Inflammatory macrophage treated with lipopolysaccharide for 4 hours (primary cell): ENCODE results near the gene FAM162B.
A peak's percentile ranks its signal among the peaks of the same experiment; 100 is the strongest.
"Not testable (repeated sequence)": the region's sequence is repeated elsewhere in the genome, so short reads cannot be mapped to it uniquely, and the experiment has no call there.

ENCODE experiments used
- DNase-seq: peaks from one replicate; pipeline ENCODE4 v3.0.0-alpha.2; 2020

FAM162B gene

DNA sequence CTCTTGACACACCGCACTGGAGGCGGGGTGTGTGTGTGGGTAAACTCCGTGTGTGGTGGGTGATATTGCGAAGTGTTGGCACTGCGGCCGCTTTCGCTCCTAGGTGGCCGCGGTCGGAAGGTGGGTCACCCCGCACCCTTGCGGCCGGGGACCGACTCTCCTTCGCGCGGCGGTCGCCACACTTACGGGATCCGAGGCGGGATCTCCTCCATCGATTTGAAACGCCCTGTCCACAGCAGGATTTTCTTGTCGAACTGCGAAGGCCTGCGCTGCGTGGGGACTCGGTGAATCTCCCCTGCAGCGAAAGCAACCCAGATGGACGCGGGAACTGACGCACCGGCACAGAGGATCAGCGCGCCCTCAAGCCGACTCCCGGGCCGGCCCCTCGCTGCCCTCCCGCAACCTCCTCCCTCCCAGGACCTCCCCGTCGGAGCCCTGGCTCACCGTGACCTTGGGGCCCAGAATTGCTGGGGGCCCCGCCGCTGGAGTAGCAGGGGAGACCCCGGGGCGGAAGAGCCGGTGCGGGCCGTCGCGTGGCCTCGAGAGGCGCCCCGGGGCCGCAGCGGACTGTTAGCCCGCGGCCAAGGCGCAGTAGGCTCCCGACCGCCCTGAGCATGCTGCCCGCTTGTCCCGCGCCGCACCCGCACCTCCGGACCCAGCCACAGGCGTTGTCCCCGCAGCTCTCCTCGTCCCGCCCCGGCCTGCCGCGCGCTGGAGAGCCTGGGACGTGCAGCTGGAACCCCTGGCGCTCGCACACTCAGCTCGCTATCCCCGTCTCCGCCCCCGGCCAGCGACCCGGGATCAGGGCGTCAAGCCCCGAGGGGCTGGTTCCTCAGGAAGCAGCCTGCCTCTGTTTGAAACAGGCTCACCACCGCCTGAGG is at the start of gene FAM162B:
FAM162B (minus strand) TSS at position 759 of the 881 bp plus-strand sequence; CDS start at position 616, 143 bp downstream.
- DNase-seq = no peak

DNA sequence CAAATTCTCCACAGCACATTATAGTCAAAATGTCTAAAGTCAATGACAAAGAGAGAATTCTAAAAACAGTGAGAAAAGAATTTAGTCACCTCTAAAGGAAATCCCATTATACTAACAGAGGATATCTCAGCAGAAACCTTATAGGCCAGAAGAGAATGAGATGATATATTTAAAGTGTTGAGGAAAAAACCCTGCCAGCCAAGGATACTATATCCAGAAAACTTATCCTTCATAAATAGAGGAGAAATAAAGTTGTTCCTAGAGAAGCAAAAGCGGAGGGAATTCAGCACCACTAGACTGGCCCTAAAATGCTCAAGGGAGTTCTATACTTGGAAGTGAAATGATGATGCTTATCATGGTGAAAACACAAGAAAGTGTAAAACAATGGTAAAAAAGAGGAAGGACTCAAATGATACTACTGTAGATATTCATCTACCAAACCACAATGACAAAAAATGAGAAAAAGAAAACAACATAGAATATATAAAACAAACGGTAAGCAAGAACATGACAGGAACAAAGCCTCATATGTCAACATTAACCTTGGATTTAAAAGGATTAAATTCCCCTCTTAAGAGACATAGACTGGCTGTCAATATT is 46.6 kb upstream of the FAM162B start:
- DNase-seq = no peak

DNA sequence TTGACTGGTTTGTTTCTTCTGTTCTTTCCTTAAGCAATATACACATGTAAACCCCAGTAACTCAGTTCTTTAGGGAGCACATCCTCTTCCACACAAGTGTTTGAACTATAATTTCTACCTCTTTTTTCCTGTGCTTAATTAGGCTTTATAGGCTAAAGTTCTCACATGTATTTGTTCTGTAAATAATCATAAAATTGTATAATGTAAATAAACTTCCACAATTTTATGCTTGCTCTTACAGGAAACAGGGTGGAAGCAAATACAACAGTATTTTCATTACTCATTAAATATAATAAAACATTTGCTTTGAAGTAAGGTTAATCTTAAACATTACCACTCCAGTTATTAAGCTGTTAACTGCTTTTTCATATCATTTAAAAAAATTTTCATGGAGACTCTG is 36.5 kb upstream of the FAM162B start:
- no peak for DNase-seq

DNA sequence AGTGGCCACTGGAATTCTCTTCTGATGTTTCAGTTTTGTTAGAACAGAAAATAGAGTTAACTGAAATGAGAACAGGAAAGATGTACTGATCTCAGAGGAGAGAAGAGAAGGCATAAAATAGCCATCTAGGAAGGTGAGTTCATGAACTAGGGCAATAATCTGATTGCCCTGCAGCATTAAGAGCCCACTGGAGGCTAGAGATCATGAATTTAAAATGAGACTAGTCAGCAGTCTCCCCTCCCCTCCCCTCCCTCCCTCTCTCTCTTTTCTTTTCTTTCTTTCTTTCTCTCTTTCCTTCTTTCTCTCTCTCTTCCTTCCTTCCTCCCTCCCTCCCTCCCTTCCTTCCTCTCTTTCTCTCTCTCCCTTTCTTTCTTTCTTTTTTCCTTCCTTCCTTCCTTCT is 34.4 kb upstream of the FAM162B start:
- DNase-seq = no peak

DNA sequence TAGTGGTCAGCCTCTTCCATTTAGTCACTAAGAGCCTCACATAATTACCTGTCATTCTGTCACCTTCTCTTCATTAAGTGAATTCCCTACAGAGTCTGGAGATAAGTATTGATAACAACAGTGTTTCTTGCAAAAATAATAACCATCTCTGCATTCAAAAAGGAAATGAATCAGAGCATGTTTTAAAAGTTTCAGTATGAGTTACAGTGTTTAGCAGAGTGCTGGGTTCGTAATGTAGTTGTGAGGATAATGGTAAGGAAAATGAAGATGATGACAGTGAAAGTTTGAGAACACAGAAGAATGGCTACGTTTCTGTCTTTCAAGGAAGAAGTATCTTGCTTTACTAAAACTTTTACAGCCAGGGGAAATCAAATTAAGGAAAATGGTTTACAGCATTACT is 32.1 kb upstream of the FAM162B start:
- DNase-seq = no peak

DNA sequence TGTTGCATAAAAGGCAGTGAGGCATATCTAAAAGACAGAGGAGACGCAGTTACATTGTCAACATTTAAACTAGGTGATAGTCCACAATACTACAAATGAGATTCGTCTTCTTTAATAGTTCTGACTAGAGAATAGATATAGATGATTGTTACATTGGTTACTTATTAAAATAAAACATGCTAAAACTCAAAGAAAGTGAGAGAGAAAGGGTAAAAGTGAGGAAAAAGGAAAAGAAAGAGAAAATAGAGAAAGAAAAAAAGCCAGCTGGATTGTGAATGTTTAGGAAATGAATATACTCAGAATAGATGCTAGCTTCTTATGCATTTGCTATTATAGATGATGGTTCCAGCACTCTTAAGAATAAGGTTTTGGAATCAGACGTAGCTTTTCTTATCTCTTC is 27.7 kb upstream of the FAM162B start:
- DNase-seq = no peak

DNA sequence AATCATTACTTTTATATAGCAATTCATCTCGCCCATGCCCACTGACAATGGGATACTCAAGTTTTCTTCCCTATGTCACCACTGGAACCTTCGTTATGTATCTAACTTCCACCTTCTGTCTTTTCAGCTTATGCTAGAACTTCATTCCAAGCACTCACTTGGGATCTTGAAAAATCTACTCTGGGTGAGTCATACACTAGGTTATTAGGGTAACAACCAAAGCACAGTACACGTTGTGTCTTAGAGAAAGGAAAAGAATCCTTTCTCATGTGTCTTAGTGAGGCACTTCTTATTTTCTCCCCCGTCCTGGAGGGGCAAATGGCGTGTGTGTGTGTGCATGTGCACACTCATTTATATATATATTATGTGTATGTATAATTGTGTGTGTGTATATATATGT is 18.3 kb upstream of the FAM162B start:
- DNase-seq = no peak

DNA sequence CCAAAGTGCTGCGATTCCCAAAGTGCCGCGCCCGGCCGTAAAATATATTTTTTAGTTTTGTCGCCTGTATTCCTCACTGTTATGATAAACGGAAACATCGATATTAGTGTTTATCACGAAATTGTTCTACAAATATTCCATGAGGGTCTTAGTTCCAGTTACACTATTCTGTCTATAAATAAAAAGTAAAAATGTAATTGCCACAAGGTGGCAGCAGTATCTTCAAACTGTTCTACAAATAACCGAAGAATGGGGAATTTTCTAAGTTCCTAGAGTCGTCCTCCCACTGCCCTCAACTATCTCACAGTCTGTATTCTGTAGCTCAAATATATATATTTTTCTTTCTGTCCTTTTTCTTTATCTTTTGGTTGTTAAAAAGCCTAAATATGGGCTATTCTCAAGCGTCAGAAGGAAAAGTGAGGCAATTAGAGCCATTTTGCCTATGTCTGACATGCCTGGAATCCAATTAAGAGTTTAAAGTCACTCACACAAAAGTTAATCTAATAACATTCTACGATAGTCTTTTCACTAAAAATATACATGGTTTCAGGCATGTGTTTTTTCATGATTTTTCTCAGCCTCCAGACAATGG is 14.2 kb upstream of the FAM162B start:
- peak; percentile 39 for DNase-seq

DNA sequence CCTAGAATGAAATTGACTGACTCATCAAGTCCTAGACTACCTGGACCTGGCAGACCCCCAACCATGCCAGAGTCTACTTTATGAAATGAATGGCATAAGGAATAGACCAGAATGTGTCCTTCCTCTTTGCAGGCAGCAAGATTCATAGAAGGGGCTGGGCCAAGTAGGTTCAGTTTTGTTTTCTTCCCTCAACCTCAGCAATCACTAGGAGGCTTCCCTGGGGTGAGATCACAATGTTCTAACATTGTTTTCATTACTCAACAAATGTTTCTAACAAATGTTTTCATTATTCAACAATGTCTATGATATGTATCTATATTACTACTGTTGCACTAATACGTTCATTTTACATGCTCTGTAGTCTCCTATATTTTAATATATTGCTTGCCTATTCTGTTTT is 8.4 kb upstream of the FAM162B start:
- DNase-seq = peak; percentile 43

DNA sequence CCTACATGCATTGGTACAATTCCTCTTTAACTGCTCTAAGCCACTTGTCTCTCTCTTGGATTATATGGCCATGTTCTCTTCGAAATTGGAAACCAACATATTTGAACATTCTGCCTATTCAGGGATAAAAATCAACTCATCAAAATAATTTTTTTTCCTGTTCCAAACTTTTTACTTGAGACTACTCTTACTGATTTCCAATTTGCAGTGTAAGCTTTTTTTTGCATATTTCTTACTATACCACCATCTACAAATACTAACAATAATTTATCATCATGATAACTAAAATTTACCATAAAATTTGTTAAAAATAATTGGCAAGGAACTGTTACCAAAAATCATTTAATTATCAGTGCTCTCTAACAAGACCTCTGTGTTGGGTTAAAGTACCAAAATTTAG is 6.9 kb upstream of the FAM162B start:
- no peak for DNase-seq

DNA sequence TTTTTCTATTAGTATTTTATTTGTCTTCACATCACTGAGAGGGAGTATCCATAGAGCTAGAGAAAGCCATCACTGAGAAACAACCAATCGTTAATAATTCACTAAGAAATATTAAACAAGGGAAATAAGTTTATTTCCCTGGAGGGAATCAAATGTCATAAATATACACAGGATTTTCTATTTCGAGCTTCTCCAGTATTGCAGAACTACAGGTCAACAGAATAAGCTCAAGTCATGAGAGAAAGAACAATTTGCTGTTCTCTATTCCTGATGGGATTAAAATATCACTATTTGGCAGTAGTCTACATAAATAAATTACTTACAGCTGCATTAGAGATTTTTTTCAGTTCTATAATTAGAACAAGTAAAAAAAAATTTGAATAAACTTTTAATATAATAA is 2.2 kb upstream of the FAM162B start:
- DNase-seq = no peak

DNA sequence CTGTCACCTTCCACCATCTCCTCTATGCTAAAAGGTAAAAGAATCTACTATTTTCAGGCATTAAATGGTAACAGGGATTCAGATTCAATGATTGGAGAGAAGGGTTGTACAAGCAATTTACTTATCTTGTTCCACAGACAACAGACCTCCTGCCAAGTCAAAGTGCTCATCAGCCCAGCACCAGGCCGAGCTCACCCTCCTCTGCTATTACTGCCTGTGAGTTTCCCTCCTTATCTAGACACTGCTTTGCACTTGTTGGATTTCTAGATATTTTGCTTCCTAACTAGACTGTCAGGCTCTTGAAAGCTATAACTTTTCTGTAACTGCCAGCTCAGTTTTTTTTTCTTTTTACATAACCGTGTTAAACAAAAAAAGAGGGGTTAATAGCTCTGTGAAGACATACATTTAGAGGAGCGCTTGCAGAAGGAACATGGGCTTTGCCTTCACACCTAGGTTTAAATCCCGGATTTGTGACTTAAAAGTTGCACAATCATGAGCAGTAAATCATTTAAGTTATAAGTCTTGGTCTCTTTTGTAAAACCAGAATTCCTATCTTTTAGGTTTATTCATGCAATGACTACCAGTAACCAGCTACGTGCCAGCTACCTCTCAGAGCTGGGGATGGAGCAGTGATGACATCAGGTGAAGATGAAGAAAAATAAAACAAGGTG is 1.1 kb upstream of the FAM162B start:
- DNase-seq = no peak

DNA sequence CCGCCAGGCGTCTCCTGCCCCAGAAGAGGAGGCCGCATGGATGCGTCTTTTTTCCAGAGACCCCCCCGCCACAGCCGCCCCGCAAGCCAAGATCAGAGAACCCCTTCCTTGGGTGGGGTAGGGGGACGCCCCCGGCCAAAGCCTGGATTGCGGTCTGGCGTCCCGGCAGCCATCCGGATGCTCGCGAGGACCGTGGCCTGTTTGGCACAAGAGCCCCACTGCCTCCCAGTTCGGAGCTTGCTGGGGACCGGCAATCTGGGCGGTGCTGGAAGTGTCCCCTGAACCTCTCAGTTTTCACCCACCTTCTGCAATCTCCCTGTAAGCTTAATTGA is 924 bp downstream of the FAM162B start:
- DNase-seq = no peak

DNA sequence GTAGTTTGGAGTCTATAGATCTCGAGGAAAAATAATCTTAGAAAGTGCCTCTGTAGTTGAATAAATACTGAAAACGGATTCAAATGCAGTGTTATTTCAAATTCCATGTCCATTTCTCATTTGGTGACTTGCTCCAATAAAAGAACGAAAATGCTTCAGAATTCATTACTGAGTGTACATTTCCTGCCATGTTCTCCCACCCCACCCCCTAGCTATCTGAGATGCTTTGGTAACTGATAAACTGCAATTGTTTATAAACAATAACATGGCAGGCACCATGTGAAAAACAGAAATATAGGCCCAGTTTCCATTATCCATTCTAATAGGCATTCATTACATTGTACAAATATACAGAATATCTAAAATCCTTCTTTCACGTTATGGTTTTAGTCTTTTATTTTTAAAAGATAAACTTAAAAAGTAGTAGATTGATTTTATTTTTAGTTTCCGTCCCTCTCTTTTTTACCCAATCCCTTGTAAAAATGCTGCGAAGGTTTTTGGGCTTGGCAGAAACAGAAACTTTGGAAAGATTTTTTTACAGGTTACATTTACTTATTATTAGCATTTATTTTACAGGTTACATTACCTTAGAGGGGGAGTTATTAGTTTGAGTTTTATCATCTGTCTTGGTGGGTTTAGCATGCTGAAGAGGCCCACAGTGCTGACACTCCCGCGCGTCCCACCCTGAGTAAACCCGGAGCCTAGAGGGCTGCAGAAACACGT is 1.5 kb downstream of the FAM162B start:
- DNase-seq = no peak

DNA sequence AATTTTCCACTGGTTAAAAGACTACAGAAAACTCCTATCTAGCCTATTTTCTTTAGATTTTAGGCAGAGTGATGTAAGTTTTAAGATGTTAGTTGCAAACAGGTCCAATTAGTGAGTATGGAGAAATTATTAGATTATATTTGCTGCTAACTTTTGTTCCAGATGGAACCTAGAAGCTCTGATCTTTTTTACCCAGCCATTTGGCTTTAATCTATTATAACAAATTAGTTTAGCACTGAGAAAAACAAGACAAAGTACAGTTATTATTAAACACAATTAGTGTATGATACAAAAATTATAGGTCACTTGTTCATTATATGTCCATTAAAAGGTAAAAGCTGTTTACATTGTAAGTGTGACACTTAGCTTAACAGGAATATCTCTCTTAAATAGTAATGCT is 2.5 kb downstream of the FAM162B start:
- DNase-seq = no peak

DNA sequence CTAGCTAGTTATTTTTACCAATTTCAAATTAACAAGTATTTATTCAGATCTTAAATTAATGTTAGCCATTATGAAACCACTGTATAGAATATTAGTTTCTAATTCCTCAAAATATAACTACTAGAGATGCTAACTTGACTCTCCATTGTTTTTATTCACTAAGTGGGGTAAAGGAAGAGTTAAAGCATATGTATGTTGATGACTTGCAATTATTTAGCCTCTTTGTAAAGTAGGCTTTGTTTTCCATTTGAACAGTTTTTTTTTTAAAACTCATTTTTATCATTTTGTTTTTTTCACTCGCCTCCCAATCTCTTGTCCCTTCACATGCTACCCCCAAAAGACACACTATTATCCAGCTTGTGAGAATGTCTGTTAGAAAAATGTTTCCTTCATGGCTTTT is 3.3 kb downstream of the FAM162B start:
- no peak for DNase-seq

DNA sequence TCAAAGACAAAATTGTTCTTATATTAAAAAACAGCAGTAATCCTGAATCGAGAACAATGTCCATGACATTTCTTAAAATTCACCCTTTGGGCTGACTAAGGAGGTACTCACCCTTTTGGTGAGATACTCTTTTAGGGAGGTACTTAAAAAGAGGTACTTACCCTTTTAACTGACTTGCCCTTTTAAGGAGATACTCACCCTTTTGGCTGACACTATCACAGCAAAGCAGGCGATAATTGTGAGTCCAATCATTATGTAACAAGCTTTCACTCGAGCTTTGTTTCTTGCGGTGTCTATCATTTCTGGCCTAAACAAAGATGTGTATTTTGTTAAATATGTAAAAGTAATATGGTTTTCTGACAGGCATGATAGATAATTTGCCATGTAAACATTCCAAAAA is 3.7 kb downstream of the FAM162B start:
- no peak for DNase-seq

DNA sequence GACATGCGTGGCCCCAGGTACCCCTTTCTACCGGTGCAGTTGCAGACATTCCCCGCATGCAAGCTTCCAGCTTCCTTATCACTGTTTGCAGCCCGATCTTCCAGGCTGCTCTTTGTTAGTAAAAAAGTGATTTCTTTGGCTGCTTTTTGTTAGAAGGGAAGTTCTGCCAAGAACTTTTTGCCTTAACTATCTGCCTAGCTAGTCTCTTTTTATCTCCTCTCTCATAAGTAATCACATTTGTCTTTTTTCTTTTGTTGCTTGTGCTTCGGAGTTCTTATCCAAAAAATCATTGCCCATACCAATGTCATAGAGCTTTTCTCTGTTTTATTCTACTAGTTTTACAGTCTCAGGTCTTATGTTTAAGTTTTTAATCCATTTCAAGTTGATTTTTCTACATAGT is 20.3 kb downstream of the FAM162B start:
- DNase-seq = no peak

DNA sequence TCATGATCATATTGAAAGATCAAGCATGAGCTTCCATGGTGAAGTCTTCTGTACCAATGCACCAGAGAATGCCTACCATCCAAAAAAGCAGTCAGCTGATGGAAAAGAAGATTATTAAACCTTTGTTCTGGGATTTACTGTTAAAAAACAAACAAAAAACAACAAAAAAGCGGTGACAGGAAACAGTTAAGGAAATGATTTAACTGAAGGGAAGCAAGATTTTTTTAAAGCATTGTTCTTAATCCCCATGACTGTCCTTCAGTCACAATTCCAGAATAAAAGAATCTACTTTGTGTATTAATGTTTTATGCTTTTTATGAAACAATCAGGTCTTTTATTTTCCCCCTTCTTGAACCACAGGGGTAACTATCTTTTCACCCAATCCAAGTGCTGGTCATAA is 23.9 kb downstream of the FAM162B start:
- DNase-seq = no peak

DNA sequence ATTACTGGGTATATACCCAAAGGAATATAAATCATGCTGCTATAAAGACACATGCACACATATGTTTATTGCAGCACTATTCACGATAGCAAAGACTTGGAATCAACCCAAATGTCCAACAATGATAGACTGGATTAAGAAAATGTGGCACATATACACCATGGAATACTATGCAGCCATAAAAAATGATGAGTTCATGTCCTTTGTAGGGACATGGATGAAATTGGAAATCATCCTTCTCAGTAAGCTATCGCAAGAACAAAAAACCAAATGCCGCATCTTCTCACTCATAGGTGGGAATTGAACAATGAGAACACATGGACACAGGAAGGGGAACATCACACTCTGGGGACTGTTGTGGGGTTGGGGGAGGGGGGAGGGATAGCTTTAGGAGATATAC is 25.0 kb downstream of the FAM162B start:
- DNase-seq = not testable (repeated sequence)

DNA sequence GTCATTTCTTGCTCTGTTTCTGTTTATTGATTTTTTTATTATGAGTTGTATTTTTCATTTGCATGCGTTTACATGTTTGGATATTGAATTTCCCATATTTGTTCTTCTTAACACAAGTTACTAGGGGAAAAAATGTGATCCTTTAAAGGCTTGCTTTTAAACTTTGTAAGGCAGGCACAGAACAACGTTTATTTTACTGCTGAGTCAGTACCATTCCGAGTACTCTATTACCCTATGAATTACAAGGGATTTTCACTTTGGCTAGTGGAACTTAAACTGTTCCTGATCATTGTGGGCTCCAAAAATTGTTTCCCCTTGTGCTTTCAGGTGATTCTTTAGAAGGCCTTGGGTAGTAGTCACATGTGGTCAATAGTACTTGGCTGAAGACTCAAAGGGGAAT is 28.5 kb downstream of the FAM162B start:
- DNase-seq = no peak

DNA sequence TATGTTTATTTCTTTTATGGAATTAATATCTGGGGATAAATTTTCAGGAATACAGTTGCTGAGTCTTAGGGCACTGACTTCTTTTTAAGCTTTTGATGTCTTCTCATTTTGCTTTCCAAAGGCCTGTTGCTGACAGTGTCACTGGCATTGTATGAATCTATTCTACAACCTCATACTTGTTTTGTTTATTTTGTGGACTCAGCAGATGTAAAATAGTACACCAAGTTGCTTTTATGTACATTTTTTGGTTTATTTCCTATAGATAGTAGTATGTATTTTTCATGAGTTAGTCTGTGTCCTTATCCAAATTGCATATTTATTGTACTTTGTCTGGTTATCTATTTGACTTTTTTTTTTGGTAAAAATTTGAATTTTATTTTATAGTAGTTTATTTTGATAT is 35.0 kb downstream of the FAM162B start:
- DNase-seq = no peak

DNA sequence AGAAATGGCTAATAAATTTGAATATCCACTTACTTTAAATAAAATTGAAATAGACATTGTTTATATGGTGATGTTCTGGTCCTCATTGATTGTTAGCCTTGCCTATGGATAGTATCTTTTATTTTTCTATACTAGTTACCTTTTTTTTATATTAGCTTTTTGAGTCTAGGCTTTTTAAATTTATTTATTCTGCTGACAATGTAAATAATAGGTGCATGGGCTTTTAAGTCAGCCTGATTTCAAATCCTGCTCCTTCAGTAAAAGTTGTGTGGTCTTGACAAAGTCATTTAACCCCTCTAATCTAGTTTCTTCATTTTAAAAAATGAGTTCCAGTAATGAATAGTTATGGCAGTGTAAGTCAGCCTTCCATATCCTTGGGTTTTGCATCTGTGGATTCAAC is 38.6 kb downstream of the FAM162B start:
- DNase-seq = no peak
